NOMO-1 (cell line): ENCODE results near the gene ADD1.

Experiments
- DNase-seq, 2 experiments: peaks; one replicate each; lab custom pipeline; 2025; ENCODE audit not compliant: unreplicated experiment in 2 of 2; lab: John Stamatoyannopoulos, UW

Gene ADD1

GRCh38 chr4:2833671-2834000 is 10.0 kb upstream of the ADD1 start:
- no peak for DNase-seq

GRCh38 chr4:2834001-2834921 is 9.4 kb upstream of the ADD1 start:
- no peak for DNase-seq

GRCh38 chr4:2835978-2836377 is 7.7 kb upstream of the ADD1 start:
- no peak for DNase-seq

GRCh38 chr4:2836391-2836859 is 7.2 kb upstream of the ADD1 start:
- DNase-seq, result no peak

GRCh38 chr4:2837110-2837903 is 6.3 kb upstream of the ADD1 start:
- DNase-seq, result no peak

- peak; percentile 55 to 75 for DNase-seq
These were observed 5.6 kb upstream of the ADD1 start for GRCh38 chr4:2837904-2838496.

- DNase-seq, result no peak
These were observed 4.6 kb upstream of the ADD1 start for GRCh38 chr4:2839060-2839459.

- DNase-seq, result no peak
These were observed 869 bp upstream of the ADD1 start for GRCh38 chr4:2842687-2843262.

GRCh38 chr4:2843941-2844584 is 419 bp downstream of the ADD1 start:
- DNase-seq, result peak in 1 of 2 experiments; percentile 20

- no peak for DNase-seq
These were observed 2.5 kb downstream of the ADD1 start for GRCh38 chr4:2846172-2846571.

GRCh38 chr4:2847302-2847871 is 3.7 kb downstream of the ADD1 start:
- no peak for DNase-seq

- DNase-seq, result no peak
These were observed 4.8 kb downstream of the ADD1 start for GRCh38 chr4:2848449-2848848.

GRCh38 chr4:2849267-2850152 is 5.9 kb downstream of the ADD1 start:
- no peak for DNase-seq

- no peak for DNase-seq
These were observed 7.5 kb downstream of the ADD1 start for GRCh38 chr4:2850966-2851798.

GRCh38 chr4:2852481-2852921 is 8.9 kb downstream of the ADD1 start:
- DNase-seq, result no peak

GRCh38 chr4:2855584-2855983 is 11.9 kb downstream of the ADD1 start:
- no peak for DNase-seq

GRCh38 chr4:2856266-2856665 is 12.6 kb downstream of the ADD1 start:
- DNase-seq, result no peak

- DNase-seq, result no peak
These were observed 13.8 kb downstream of the ADD1 start for GRCh38 chr4:2857349-2857927.
